PC-9 (cell line): ENCODE results near the gene NUBPL. TPM values are rescaled to one million over a fixed set of nuclear protein-coding genes. Genes with fewer than 3 reads are reported as not detected.

ENCODE experiments used
- BruUV-seq: library from RNA; stranded (reverse); fragments of 400-500 nt; replicated peaks from 2 replicates; lab custom pipeline; 2021; lab: Mats Ljungman, UMichigan
- CTCF ChIA-PET: fragments of 300-600 bp; sonication (Branson Sonifier 250); formaldehyde crosslinking; loops from one replicate; lab custom pipeline; 2022; ENCODE audit warnings: antibody characterized with exemption; lab: Charles Lee
- POLR2A ChIA-PET: fragments of 300-600 bp; sonication (Branson Sonifier 250); formaldehyde crosslinking; loops from one replicate; lab custom pipeline; 2022; ENCODE audit warnings: antibody characterized with exemption; ENCODE audit not compliant: unreplicated experiment; lab: Charles Lee
- DNase-seq, 2 experiments: peaks; one replicate each; pipeline versions ENCODE4 v3.0.0 to v3.0.0-alpha.2; 2015 to 2022; ENCODE audit warnings: mixed read lengths in 1 of 2
- H2AFZ ChIP-seq: fragments of 200-600 bp; sonication (generic); 2 replicates; pipeline ENCODE4 v1.8.1; 2017; ENCODE audit warnings: antibody characterized with exemption
- H3F3A ChIP-seq: fragments of 200-600 bp; sonication (generic); 2 replicates; pipeline ENCODE4 v1.8.1; 2017; ENCODE audit warnings: antibody characterized with exemption, mild to moderate bottlenecking, low read depth; ENCODE audit not compliant: insufficient read depth
- H3K27ac ChIP-seq: fragments of 200-600 bp; sonication (generic); 2 replicates; pipeline ENCODE4 v1.6.1; 2016; ENCODE audit warnings: mixed run types
- H3K27me3 ChIP-seq: fragments of 200-600 bp; sonication (generic); 2 replicates; pipeline ENCODE4 v1.6.1; 2016; ENCODE audit warnings: low read depth, mixed run types; ENCODE audit not compliant: insufficient read depth
- H3K36me3 ChIP-seq: fragments of 200-600 bp; sonication (generic); 2 replicates; pipeline ENCODE4 v1.6.1; 2016; ENCODE audit warnings: low read depth, mixed run types
- H3K4me1 ChIP-seq: fragments of 200-600 bp; sonication (generic); replicated peaks from 2 replicates; pipeline ENCODE4 v1.6.1; 2016; ENCODE audit warnings: mixed run types; ENCODE audit not compliant: insufficient read depth
- H3K4me2 ChIP-seq: fragments of 200-600 bp; sonication (generic); 2 replicates; pipeline ENCODE4 v1.6.1; 2017; ENCODE audit warnings: mixed run types
- H3K4me3 ChIP-seq: fragments of 200-600 bp; sonication (generic); 2 replicates; pipeline ENCODE4 v1.6.1; 2016; ENCODE audit warnings: mixed run types
- H3K79me2 ChIP-seq: fragments of 200-600 bp; sonication (generic); 2 replicates; pipeline ENCODE4 v1.6.1; 2017; ENCODE audit warnings: low read depth, mixed run types
- H3K9me2 ChIP-seq: fragments of 200-600 bp; sonication (generic); 2 replicates; pipeline ENCODE4 v1.8.1; 2017; ENCODE audit warnings: mild to moderate bottlenecking; ENCODE audit not compliant: insufficient read depth
- H3K9me3 ChIP-seq: fragments of 200-600 bp; sonication (generic); 2 replicates; pipeline ENCODE4 v1.8.1; 2016; ENCODE audit warnings: low read depth; ENCODE audit not compliant: insufficient read depth
- H4K20me1 ChIP-seq: fragments of 200-600 bp; sonication (generic); 2 replicates; pipeline ENCODE4 v1.8.1; 2017; ENCODE audit not compliant: insufficient read depth
- EZH2 ChIP-seq: fragments of 200-600 bp; sonication (generic); IDR thresholded peaks from 2 replicates; pipeline ENCODE4 v1.8.0; 2017; ENCODE audit warnings: antibody characterized with exemption, low read depth
- intact Hi-C: fragments of 100-400 bp; cut with micrococcal nuclease; formaldehyde crosslinking; loops from one replicate; pipeline ENCODE4 v1.10.0; 2022; ENCODE audit not compliant: unreplicated experiment
- total RNA-seq: library from RNA; stranded (reverse); gene quantifications from 2 replicates; pipeline ENCODE4 v1.2.3, GENCODE V29; 2021
- TF ChIP-seq, protein P1 (sequence below): fragments of 200-600 bp; sonication (generic); conservative IDR thresholded peaks from 2 replicates; pipeline ENCODE4 v1.6.1; 2017; ENCODE audit warnings: mixed run types, antibody characterized with exemption, mild to moderate bottlenecking, moderate library complexity

The NUBPL gene
- total RNA-seq, 1 experiment from 2014 or later, result 14.6 TPM

DNA sequence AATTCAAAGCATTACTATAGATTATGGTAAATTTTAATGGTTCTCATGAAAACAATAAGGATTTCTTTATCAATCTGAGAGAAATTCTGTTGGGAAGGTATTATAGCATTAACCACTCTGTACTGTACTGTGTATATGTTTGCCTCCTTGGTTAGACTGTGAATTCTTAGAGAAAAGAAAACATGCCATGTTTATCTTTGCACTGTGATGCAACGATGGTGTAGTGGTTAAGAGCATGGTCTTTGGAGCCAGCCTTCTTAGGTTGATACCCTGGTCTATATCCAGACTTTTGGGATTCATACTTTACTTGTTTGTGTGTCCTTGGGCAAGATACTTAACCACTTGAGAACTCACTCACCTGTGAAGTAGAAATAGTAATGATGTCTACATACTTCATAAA is 32.2 kb upstream of the NUBPL start:
- H3K4me3 ChIP-seq, result no peak overlapping the region
- BruUV-seq, result no TSS peak
- CTCF ChIA-PET, result no interaction called here

DNA sequence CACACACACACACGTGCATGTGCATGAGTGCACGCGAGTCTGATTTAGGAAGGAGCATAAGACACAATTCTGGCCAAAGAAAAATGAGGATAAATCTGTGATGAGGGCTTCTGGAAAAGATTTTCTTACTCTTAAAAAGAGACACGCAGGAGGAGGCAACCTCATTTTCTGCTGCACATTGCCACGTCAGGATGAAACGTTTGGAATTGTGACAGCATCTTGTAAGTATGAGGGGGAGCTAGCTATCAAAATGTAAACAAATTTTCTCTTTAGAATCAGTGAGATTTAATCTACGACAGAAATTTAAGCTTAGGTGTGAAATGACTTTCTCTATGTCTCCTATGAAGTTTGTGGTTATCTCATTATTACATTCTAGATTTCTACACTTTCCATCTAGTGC is 31.1 kb upstream of the NUBPL start:
- CTCF ChIA-PET, result no interaction called here
- Histone ChIP-seq H3K36me3 (no peaks in the 10 kb centered on the region), H2AFZ (no peak overlapping the region), H3K27me3 (no peaks in the 10 kb centered on the region), H3K9me3 (no peaks in the 10 kb centered on the region), H3K79me2 (no peaks in the 10 kb centered on the region), H3K4me2 (no peak overlapping the region), H3K4me1 (no peaks in the 10 kb centered on the region), H3K27ac (no peak overlapping the region), H3K9me2 (no peaks in the 10 kb centered on the region), H3F3A (no peaks in the 10 kb centered on the region), H4K20me1 (no peaks in the 10 kb centered on the region), H3K4me3 (no peak overlapping the region)
- intact Hi-C loops, result no loop called here
- no TSS peak for BruUV-seq
- DNase-seq, result no peak
- POLR2A ChIA-PET, result interaction anchor here (0.6 kb wide), 1 partner anchor 327 kb away, joined by 8 read pairs; no protein-coding TSS in a partner anchor
- TF ChIP-seq, protein P1, sequence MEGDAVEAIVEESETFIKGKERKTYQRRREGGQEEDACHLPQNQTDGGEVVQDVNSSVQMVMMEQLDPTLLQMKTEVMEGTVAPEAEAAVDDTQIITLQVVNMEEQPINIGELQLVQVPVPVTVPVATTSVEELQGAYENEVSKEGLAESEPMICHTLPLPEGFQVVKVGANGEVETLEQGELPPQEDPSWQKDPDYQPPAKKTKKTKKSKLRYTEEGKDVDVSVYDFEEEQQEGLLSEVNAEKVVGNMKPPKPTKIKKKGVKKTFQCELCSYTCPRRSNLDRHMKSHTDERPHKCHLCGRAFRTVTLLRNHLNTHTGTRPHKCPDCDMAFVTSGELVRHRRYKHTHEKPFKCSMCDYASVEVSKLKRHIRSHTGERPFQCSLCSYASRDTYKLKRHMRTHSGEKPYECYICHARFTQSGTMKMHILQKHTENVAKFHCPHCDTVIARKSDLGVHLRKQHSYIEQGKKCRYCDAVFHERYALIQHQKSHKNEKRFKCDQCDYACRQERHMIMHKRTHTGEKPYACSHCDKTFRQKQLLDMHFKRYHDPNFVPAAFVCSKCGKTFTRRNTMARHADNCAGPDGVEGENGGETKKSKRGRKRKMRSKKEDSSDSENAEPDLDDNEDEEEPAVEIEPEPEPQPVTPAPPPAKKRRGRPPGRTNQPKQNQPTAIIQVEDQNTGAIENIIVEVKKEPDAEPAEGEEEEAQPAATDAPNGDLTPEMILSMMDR, result no peak
- no peak for TF ChIP-seq EZH2

More for the DNA sequence above, 32.2 kb upstream of the NUBPL start:
- Histone ChIP-seq H3K79me2 (no peaks in the 10 kb centered on the region), H3K27me3 (no peaks in the 10 kb centered on the region), H3K27ac (no peak overlapping the region), H3F3A (no peaks in the 10 kb centered on the region), H3K36me3 (no peaks in the 10 kb centered on the region), H2AFZ (no peak overlapping the region), H4K20me1 (no peaks in the 10 kb centered on the region), H3K9me3 (no peaks in the 10 kb centered on the region), H3K9me2 (no peaks in the 10 kb centered on the region), H3K4me2 (no peak overlapping the region), H3K4me1 (no peaks in the 10 kb centered on the region)
- TF ChIP-seq, protein P1, result no peak
- no peak for TF ChIP-seq EZH2
- intact Hi-C loops, result no loop called here
- POLR2A ChIA-PET, result no interaction called here
- DNase-seq, result no peak

DNA sequence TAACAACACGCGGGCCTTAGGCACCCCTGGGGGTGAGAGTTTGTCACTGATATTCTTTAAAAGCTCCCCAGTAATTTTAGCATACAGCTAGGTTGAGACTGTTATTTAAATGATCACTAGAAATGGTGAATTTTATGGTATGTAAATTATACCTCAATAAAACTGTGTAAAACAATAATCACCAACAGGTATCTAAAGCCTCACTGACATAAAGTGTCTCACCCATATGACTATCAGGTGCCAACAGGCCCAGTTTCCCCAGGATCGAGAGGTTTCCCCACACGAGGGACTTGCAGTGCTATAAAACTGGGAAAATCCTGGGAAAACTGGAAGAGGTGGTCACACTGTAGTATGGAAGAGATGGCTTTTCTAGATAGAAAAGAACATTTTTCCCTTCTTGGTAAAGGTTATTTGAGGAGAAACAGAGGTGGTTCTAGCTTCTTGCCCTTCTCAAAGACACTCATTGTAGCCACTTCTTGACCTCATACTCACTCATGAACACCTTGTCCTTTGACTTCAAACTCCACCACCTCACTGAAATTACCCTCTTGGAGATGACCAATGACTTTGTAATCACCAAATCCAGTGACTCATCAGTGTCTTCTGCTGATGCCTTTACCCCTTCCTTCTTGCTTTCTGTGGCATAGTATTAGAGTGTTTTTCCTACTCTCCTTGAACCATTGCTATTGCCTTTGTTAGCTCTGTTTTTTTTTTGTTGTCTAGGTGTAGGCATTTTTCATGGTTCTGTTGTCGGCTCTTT is 24.8 kb upstream of the NUBPL start:
- CTCF ChIA-PET, result no interaction called here

More for the DNA sequence above, 24.8 kb upstream of the NUBPL start:
- no peaks in the 10 kb centered on the region for H3K36me3 ChIP-seq
- H3K79me2 ChIP-seq, result no peaks in the 10 kb centered on the region
- DNase-seq, result no peak
- H3K4me3 ChIP-seq, result no peak overlapping the region
- no peaks in the 10 kb centered on the region for H3K4me1 ChIP-seq
- no peak for TF ChIP-seq EZH2
- TF ChIP-seq, protein P1, result no peak
- intact Hi-C loops, result no loop called here
- H3K9me2 ChIP-seq, result no peaks in the 10 kb centered on the region
- BruUV-seq, result no TSS peak
- H4K20me1 ChIP-seq, result no peaks in the 10 kb centered on the region
- no peak overlapping the region for H3K4me2 ChIP-seq
- POLR2A ChIA-PET, result no interaction called here
- no peaks in the 10 kb centered on the region for H3K27me3 ChIP-seq
- no peaks in the 10 kb centered on the region for H3F3A ChIP-seq
- no peak overlapping the region for H2AFZ ChIP-seq
- H3K9me3 ChIP-seq, result no peaks in the 10 kb centered on the region
- H3K27ac ChIP-seq, result no peak overlapping the region
